HPDE6-E6E7 (cell line): ENCODE measurements around the gene C3orf22.
"Not testable (repeated sequence)": the region's sequence is repeated elsewhere in the genome, so short reads cannot be mapped to it uniquely, and the experiment has no call there.

Experiments used
- DNase-seq: peaks from one replicate; pipeline ENCODE4 v3.0.0; 2011; ENCODE audit warnings: missing footprints; ENCODE audit errors: extremely low spot score

Gene C3orf22

GRCh38 chr3:126542340-126543241 lies 16.1 kb downstream of the C3orf22 start:
- no peak for DNase-seq

GRCh38 chr3:126541628-126542339 lies 16.9 kb downstream of the C3orf22 start:
- no peak for DNase-seq

DNA sequence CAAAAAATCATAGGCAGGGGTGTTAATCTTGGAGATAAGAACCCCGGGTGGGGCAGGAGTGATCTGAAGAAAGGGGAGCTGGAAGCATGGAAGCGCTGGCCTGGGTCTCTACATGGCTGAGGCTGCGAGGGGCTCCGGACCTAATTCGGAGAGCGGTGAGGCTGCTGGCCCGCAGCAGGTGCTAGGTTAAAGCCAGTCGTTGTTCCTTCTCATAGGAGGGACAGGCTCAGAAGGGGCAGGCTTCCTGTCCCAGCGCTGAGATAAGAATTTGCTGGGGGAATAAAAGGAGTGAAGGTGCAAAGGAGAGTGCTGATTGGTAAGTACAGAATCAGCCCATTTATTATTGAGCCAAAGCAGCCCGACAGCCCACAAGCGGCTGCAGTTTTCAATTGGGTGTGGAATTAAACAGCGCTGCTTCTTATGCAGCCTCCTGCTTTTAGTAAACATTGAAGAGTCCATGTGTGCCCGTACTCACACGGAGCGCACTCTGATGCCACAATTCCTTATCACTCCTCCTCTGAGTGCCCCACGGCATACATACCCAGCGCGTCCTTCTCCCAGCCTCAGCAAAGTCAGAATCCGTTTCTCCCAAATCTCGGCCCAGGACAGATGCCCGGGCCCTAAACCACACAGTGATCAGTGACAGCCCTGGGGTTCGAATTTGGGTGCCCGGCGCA lies 17.6 kb downstream of the C3orf22 start:
- no peak for DNase-seq

DNA sequence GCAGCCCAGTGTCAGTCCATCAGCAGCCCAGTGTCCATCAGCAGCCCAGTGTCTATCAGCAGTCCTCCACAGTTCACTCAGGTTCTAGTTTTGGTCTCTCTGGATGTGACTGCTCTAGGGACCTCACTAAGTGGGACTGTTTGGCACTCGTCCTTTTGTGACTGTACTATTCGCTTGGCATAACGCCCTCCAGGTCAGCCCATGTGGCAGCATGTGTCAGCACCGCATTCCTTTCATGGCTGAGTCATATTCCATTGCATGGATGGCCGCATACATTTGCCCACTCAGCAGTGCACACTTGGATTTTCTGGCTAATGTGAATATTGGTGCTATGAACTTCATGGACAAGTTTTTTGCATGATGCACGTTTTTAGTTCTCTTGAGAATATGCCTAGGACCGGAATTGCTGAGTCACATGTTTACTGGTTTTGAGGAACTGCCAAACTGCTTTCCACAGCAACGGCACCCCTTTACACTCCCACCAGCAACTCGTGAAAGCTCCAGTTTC lies 18.3 kb downstream of the C3orf22 start:
- DNase-seq = peak; percentile 42

DNA sequence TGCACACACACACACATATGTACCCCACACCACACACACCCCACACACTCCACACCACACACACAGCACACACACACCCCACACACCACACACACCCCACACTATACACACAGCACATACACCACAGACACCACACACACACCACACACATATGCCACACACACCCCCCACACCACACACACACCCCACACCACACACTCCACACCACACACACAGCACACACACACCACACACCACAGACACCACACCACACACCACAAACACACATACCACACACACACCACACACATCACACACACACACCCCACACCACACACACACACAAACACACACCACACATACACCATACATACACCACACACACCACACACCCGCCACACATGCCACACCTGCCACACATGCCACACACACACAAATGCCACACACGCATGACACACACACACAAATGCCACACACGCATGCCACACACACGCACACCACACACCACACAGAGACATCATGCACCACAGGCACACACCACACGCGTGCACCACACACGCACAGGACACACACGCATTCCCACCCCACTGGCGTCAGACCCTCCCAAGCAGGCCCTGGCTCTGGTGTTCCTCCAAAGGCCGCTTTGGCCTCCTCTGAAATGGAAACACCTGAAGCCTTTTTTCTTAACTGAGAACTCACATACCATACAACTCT lies 19.0 kb downstream of the C3orf22 start:
- DNase-seq = no peak

DNA sequence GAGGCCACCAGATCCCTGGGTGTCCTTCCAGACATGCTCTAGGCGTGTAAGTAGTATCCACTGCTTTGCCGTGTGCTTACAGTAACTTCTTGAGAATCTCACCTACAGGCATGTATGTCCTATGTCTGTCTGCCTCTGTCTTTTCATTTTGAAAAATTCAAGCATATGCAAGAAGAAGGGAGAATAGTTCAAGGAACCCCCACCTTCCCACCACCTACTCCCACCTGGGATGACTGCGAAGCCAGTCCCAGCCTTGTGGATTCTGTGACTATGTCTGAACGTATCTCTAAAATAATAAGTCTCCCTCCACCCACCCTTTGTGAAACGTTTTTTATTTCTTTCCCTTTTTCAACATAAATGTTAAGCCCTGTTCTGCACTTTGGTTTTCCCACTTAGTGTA lies 19.8 kb downstream of the C3orf22 start:
- DNase-seq = no peak

DNA sequence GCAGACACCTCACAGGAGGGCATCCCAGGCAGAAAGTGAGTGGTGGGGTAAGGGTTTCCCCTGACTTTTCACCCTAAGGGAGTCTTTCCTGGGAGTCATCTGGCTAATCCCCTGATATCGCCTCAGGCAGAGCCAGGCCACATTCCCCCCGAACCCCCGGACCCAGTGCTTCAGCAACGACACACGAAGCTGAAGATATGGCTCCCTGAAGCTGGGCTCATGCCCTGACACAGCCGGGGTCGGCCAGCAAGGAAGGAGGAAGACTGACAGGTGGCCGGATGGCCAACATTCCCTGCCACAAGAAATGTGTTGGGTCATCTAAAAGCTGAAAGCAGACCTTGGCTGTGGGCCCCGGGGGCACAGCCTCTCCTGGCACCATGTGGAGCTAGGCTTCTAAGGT lies 20.4 kb downstream of the C3orf22 start:
- no peak for DNase-seq

GRCh38 chr3:126537730-126538281 lies 20.9 kb downstream of the C3orf22 start:
- DNase-seq = no peak

- no peak for DNase-seq
Measured at GRCh38 chr3:126537116-126537729, 21.5 kb downstream of the C3orf22 start.

GRCh38 chr3:126536126-126536525 lies 22.6 kb downstream of the C3orf22 start:
- DNase-seq = no peak

GRCh38 chr3:126535636-126536035 lies 23.1 kb downstream of the C3orf22 start:
- no peak for DNase-seq

- DNase-seq = not testable (repeated sequence)
Measured at GRCh38 chr3:126534716-126535115, 24.0 kb downstream of the C3orf22 start.

DNA sequence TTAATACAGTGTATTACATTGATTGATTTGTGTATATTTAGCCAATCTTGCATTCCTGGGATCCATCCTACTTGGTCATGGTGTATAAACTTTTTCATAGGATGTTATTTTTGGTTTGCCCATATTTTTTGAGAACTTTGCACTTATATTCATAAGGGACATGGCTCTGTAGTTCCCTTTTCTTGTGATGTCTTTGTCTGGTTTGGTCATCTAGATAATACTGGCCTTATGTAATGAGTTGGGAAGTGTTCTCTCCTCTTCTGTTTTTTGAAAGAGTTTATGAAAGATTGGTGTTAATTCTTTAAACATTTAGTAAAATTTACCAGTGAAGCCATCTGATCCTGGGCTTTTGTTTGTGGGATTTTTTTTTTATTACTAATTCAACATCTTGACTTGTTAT lies 25.2 kb downstream of the C3orf22 start:
- no peak for DNase-seq

DNA sequence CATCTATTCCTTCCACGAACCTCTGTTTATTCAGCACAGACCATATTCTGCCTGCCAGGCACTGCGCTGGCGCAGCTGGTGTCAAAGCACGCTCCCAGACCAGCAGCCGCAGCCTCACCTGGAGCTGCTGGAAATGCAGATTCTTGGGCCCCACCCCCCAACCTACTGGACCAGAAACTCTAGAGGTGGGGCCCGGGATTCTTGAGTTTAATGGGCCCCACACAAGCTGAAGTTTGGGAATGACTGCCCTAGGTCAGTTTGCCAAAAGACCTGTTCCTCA lies 27.7 kb downstream of the C3orf22 start:
- no peak for DNase-seq

GRCh38 chr3:126530171-126531050 lies 28.3 kb downstream of the C3orf22 start:
- no peak for DNase-seq

- DNase-seq = no peak
Measured at GRCh38 chr3:126529585-126530170, 29.1 kb downstream of the C3orf22 start.

- no peak for DNase-seq
Measured at GRCh38 chr3:126528800-126529541, 29.8 kb downstream of the C3orf22 start.

- no peak for DNase-seq
Measured at GRCh38 chr3:126528419-126528799, 30.3 kb downstream of the C3orf22 start.
